Measurements from ENCODE around the gene SNAPC4.

DNA sequence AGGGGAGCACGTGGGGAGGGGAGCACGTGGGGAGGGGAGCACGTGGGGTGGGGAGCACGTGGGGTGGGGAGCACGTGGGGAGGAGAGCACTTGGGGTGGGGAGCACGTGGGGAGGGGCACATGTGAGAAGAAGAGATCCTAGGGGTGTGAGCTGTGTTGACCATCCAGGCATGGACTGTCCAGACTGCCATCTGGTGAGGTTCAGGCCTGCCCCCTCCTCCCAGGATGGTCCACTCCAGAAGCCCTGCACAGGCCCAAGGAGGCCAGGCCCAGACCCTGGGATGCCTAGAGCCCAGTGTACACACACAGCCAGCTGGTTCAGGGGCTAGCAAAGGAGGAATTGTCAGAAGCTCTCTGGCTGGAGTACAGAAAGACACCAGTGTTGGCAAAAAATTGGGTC lies 2.3 kb downstream of the SNAPC4 start:
- no peak for TF ChIP-seq EZH2phosphoT487 (IDR thresholded peaks at IDR 0.05; ENCODE audit: borderline replicate concordance, low read length)
- TF ChIP-seq CTCF (conservative IDR thresholded peaks at IDR 0.05; ENCODE audit: low read depth, low read length): no peak
